HepG2 (cell line): ENCODE measurements around the gene ZC3H7B. TPM values are rescaled to one million over a fixed set of nuclear protein-coding genes. Genes with fewer than 3 reads are reported as not detected.
A peak's percentile ranks its signal among the peaks of the same experiment; 100 is the strongest.

ENCODE experiments used
- CHD4 ChIP-seq: fragments of 200-600 bp; sonication (generic); IDR thresholded peaks from 2 replicates; pipeline ENCODE4 v1.7.0; 2017; ENCODE audit warnings: mild to moderate bottlenecking, low read length, borderline replicate concordance
- CTCF ChIP-seq: sonication (generic); formaldehyde crosslinking; IDR thresholded peaks from 2 replicates; pipeline ENCODE4 v1.5.0; 2020; ENCODE audit warnings: mild to moderate bottlenecking, missing genetic modification reagents, moderate library complexity
- DMTF1 ChIP-seq: sonication (generic); formaldehyde crosslinking; IDR thresholded peaks from 2 replicates; pipeline ENCODE4 v1.4.0; 2020; ENCODE audit warnings: mild to moderate bottlenecking, missing genetic modification reagents
- GABPA ChIP-seq, 2 experiments: IDR thresholded peaks; 2 replicates each; pipeline ENCODE4 v1.6.1; 2011 to 2016; ENCODE audit warnings: low read depth in 2 of 2, low read length in 1 of 2, missing biosample characterization in 1 of 2, missing genetic modification characterization in 1 of 2
- MLXIP ChIP-seq: sonication (generic); formaldehyde crosslinking; IDR thresholded peaks from 2 replicates; pipeline ENCODE4 v1.9.0; 2021; ENCODE audit warnings: missing genetic modification reagents, borderline replicate concordance
- MNT ChIP-seq: fragments of 450-650 bp; IDR thresholded peaks from 2 replicates; pipeline ENCODE4 v1.6.1; 2016
- TP53 ChIP-seq: sonication (generic); formaldehyde crosslinking; conservative IDR thresholded peaks from 2 replicates; pipeline ENCODE4 v1.4.0; 2020; ENCODE audit warnings: missing genetic modification reagents
- ZFP90 ChIP-seq: sonication (generic); formaldehyde crosslinking; IDR thresholded peaks from 2 replicates; pipeline ENCODE4 v1.8.0; 2022; ENCODE audit warnings: missing genetic modification reagents, mild to moderate bottlenecking, inconsistent platforms, borderline replicate concordance
- ZGPAT ChIP-seq: IDR thresholded peaks from 2 replicates; pipeline ENCODE4 v1.6.1; 2016; ENCODE audit warnings: mild to moderate bottlenecking
- ZNF280D ChIP-seq: sonication (generic); formaldehyde crosslinking; IDR thresholded peaks from 2 replicates; pipeline ENCODE4 v1.5.1; 2020; ENCODE audit warnings: mild to moderate bottlenecking, missing genetic modification reagents
- ZNF292 ChIP-seq: sonication (generic); formaldehyde crosslinking; IDR thresholded peaks from 2 replicates; pipeline ENCODE4 v1.8.1; 2022; ENCODE audit warnings: mild to moderate bottlenecking, low read depth, missing genetic modification reagents, borderline replicate concordance
- ZNF589 ChIP-seq: sonication (generic); formaldehyde crosslinking; conservative IDR thresholded peaks from 2 replicates; pipeline ENCODE4 v1.8.0; 2022; ENCODE audit warnings: mild to moderate bottlenecking, moderate library complexity, missing genetic modification reagents
- ZNF761 ChIP-seq: sonication (generic); formaldehyde crosslinking; conservative IDR thresholded peaks from 2 replicates; pipeline ENCODE4 v1.4.0; 2020; ENCODE audit warnings: mild to moderate bottlenecking, missing genetic modification reagents
- polyA plus RNA-seq, 8 experiments: library from polyadenylated mRNA; depleted of rRNA in 3 of 8; stranded (reverse) in 7 of 8; unstranded in 1 of 8; fragments of >200 nt; fragmentation: Illumina TruSeq in 4 of 8; extraction: Trizol in 4 of 8; gene quantifications; 2 replicates each; pipeline versions ENCODE4 v1.2.1 to v1.2.3, GENCODE V29; 2011 to 2016; ENCODE audit warnings: low read depth in 4 of 8, missing spikeins in 1 of 8, mixed read lengths in 1 of 8; ENCODE audit not compliant: insufficient read depth in 1 of 8
- total RNA-seq, 5 experiments: library from RNA; depleted of rRNA; stranded (reverse); fragments of >200 nt; fragmentation: Illumina TruSeq; extraction: Trizol; gene quantifications; 2 replicates each; pipeline ENCODE4 v1.2.3, GENCODE V29; 2016; ENCODE audit warnings: low read depth in 1 of 5

Gene ZC3H7B
- total and polyA plus RNA-seq, 2 of the 13 experiments (the other 11 are each of a cell fraction or from before 2014, with no cell fraction given), result 26.4 to 37.2 TPM

- TF ChIP-seq ZGPAT (CRISPR knock-in tag) (peak; percentile 48; the same call in 1 of the 2 replicates), TP53 (CRISPR knock-in tag) (no peak), MNT (no peak), GABPA (IDR thresholded peaks at IDR 0.05; ENCODE audit: low read depth, low read length) (no peak), GABPA (CRISPR knock-in tag; IDR thresholded peaks at IDR 0.05; ENCODE audit: low read depth) (no peak), DMTF1 (no peak), CTCF (CRISPR knock-in tag) (peak; percentile 100), ZNF280D (CRISPR knock-in tag) (no peak), CHD4 (no peak), ZNF292 (CRISPR knock-in tag) (no peak), ZFP90 (CRISPR knock-in tag) (no peak), ZNF761 (CRISPR knock-in tag) (0 out of 2 replicates have a peak, but pooled peaks have one; percentile 30), MLXIP (CRISPR knock-in tag) (no peak), ZNF589 (no peak; the same call in 1 of the 2 replicates)
Measured at GRCh38 chr22:41403532-41404318, 102.4 kb downstream of the ZC3H7B start (continued).
